Choroid plexus epithelial cell (primary cell): ENCODE results near the gene GCNT1.
"Not testable (repeated sequence)": the region's sequence is repeated elsewhere in the genome, so short reads cannot be mapped to it uniquely, and the experiment has no call there.

Experiments used
- DNase-seq: peaks from one replicate; pipeline ENCODE4 v3.0.0-alpha.2; 2010; ENCODE audit warnings: low read depth
- H3K4me3 ChIP-seq: 2 replicates; pipeline ENCODE4 v1.5.1; 2011; ENCODE audit warnings: low read depth, mild to moderate bottlenecking, control low read depth, low read length, moderate library complexity
- TF ChIP-seq, protein P1 (sequence below): conservative IDR thresholded peaks from 2 replicates; pipeline ENCODE4 v1.5.1; 2011; ENCODE audit warnings: low read depth, mild to moderate bottlenecking, control low read depth, inconsistent platforms, low read length, moderate library complexity

Gene GCNT1

DNA sequence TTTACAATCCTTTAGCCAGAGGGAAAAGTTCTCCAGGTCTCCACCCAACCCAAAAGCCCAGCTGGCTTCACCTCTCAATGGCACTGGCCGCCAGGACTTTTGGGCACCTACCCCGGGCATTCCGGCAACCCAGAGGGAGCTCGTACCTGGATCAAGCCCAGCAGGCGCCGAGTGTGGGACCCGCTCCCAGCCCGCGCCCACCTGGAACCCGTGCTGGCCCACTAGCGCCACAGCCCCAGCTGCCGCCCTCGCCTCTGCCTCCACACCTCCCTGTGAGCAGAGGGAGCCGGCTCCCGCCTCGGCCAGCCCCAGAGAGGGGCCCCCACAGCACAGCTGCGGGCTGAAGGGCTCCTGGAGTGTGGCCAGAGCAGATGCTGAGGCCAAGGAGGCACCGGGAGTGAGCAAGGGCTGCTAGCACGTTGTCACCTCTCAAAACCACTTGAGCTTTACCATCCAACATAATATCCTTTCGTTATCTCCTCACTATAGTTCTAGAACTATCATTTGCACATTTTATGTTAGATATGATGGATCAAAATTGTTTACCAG, 69.7 kb downstream of the GCNT1 start:
- TF ChIP-seq, protein P1, sequence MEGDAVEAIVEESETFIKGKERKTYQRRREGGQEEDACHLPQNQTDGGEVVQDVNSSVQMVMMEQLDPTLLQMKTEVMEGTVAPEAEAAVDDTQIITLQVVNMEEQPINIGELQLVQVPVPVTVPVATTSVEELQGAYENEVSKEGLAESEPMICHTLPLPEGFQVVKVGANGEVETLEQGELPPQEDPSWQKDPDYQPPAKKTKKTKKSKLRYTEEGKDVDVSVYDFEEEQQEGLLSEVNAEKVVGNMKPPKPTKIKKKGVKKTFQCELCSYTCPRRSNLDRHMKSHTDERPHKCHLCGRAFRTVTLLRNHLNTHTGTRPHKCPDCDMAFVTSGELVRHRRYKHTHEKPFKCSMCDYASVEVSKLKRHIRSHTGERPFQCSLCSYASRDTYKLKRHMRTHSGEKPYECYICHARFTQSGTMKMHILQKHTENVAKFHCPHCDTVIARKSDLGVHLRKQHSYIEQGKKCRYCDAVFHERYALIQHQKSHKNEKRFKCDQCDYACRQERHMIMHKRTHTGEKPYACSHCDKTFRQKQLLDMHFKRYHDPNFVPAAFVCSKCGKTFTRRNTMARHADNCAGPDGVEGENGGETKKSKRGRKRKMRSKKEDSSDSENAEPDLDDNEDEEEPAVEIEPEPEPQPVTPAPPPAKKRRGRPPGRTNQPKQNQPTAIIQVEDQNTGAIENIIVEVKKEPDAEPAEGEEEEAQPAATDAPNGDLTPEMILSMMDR, result no peak
- H3K4me3 ChIP-seq, result no peak overlapping the region
- DNase-seq, result no peak

DNA sequence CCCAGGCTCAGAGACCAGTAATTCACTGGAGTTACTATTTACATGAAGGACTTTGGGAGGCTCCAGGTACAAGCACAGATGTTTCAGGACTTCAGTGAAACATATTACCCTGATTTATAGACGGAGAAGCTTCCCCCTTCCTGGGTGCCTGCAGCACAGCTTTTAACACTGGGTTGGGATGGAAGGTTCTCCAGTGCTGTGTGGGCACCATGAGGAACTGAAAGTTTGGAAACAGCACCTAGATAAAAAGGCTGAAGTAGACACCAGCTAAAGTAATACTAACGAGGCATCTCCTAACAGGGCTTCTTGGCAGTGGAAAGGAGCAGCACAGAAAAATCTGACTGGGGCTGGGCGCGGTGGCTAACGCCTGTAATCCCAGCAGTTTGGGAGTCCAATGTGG, 70.7 kb downstream of the GCNT1 start:
- TF ChIP-seq, protein P1, result no peak
- DNase-seq, result no peak
- no peak overlapping the region for H3K4me3 ChIP-seq

DNA sequence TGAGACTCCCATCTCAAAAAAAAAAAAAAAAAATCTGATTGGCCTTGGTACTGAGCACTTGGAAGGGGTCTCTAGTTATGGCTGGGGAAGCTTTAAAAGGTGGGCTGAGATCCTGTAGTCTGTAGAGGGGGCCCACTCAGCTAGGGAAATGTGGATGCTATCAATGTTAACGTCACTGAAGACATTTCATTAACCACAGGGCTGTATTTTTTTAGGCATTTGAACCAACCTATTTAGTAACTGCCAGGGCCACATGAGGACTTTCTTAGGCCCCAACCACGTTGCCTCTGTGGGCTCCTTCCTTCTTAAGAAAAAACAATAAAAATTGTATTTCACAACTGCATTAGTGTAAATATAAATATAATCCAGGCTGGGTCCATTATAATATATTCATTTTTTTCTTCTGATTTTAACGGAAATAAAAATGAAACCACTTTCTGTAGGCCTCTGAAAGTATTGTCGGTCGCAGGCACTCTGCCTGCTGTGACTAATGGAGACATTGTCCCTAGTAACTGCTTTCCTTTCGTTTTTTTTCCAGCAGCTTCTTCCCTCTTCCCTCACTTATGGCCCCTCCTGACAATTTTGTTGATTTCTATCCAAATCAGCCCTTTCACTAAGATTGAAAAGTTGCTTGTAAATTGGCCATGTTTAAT, 71.6 kb downstream of the GCNT1 start:
- TF ChIP-seq, protein P1, result no peak
- peak; percentile 30 for DNase-seq
- H3K4me3 ChIP-seq, result no peak overlapping the region

DNA sequence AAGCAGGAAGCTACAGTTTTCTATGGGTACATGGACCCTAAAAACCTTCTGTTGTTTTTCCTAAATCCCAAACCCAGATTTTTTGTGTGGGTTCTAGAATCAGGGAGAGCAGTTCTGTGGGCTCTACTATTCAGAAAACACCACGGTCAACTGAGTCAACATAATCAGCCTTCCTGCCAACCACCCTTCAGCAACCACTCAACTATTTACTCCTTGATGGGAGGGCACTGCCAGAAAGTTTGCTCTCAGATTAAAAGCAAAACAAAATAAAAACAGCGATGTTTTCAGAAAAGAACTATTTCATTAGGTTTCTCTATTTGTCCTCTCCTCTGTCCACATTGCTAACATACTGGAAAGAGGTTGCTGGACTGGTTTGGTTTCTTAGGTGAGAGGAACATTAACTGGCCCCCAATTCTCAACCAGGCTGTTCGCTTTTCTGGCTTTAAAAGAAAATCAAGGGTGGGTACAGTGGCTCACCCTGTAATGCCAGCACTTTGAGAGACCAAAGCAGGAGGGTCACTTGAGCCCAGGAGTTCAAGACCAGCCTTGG, 72.3 kb downstream of the GCNT1 start:
- no peak for DNase-seq
- TF ChIP-seq, protein P1, result no peak
- no peak overlapping the region for H3K4me3 ChIP-seq

DNA sequence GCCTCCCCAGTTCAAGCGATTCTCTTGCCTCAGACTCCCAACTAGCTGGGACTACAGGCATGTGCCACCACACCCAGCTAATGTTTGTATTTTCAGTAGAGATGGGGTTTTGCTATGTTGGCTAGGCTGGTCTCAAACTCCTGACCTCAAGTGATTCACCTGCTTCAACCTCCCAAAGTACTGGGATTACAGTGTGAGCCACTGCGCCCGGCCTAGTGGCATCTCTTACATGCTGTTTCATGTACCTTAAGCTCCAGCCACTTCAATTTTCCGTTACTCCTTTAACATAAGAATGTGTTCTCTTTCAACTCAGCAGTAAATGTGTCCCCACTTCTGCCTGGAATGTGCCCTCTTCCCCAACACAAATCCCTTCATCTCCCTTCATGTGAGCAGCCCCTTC, 73.9 kb downstream of the GCNT1 start:
- not testable (repeated sequence) for H3K4me3 ChIP-seq, DNase-seq

DNA sequence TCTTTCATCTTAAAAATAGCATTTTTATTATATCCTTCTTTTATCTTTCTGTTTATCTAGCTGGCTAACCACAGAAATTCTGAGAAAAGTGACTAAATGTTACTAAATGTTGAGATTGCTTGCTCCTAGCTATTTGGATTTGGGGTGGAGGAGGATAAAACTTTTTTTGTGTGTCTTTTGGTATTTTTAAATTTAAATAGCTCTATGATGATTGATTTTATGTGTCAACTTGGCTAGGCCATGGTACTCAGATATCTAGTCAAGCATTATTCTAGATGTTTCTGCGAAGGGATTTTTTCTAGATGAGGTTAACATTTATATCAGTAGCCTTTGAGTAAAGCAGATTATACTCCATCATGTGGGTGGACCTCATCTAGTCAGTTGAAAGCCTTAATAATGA, 75.0 kb downstream of the GCNT1 start:
- peak; percentile 54 for DNase-seq
- no peak overlapping the region for H3K4me3 ChIP-seq
- TF ChIP-seq, protein P1, result no peak

DNA sequence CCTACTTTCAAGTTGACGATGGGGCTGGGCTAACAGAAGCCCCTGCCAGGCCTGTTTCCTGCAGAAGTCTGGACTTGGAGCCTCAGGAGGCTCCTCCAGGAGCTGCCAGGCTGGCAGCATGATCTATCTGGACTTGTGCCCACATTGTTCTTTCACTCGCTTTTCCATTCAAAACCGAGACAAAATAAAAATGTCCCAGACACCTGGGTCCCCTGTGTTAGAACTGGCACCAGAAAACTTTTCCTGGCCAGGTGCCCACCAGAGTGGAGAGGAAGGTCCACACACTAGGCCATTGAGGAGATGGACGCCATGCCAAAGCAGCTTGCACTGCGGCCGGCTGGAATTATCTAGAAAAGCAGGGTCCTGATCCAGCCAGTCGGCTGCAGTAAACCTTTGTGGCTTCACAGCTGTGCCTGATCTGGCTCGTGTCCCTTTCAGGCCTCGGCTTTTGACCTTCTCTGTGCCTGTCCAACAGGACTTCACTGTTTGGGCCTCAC, 78.2 kb downstream of the GCNT1 start:
- no peak for DNase-seq
- TF ChIP-seq, protein P1, result no peak
- no peak overlapping the region for H3K4me3 ChIP-seq
